Mucosa of rectum (tissue), 2 donors: ENCODE data around the gene SRBD1.

Experiments used
- H3K27ac ChIP-seq, 2 donors: one replicate each; pipeline ENCODE4 v1.7.0; 2013; ENCODE audit warnings: inconsistent platforms in 2 of 2, low read depth in 2 of 2, low read length in 2 of 2
- H3K27me3 ChIP-seq, 2 donors: one replicate each; pipeline ENCODE4 v1.7.0; 2013; ENCODE audit warnings: low read length in 2 of 2; ENCODE audit not compliant: control insufficient read depth in 2 of 2, insufficient read depth in 2 of 2
- H3K36me3 ChIP-seq, 2 donors: one replicate each; pipeline ENCODE4 v1.7.0; 2013; ENCODE audit warnings: low read length in 2 of 2; ENCODE audit not compliant: control insufficient read depth in 2 of 2, insufficient read depth in 2 of 2
- H3K4me1 ChIP-seq, 2 donors: one replicate each; pipeline ENCODE4 v1.7.0; 2013; ENCODE audit warnings: low read length in 2 of 2, mild to moderate bottlenecking in 1 of 2; ENCODE audit not compliant: control insufficient read depth in 2 of 2, insufficient read depth in 2 of 2
- H3K4me3 ChIP-seq, 2 donors: one replicate each; pipeline ENCODE4 v1.7.0; 2013; ENCODE audit warnings: low read length in 2 of 2
- H3K9ac ChIP-seq, 2 donors: one replicate each; pipeline ENCODE4 v1.7.0; 2013; ENCODE audit warnings: low read length in 2 of 2, low read depth in 1 of 2, mild to moderate bottlenecking in 1 of 2
- H3K9me3 ChIP-seq, 2 donors: one replicate each; pipeline ENCODE4 v1.7.0; 2013; ENCODE audit warnings: low read length in 2 of 2; ENCODE audit not compliant: control insufficient read depth in 2 of 2
- donor health status: healthy.
- donor health status: Normal muscosa, but diverticular disease.

Gene SRBD1

GRCh38 chr2:45575881-45576280 is 35.2 kb downstream of the SRBD1 start:
- no peak overlapping the region for H3K4me3 ChIP-seq
- peaks cover 2 to 9% of the 10 kb centered on the region in 2 donors for H3K36me3 ChIP-seq
- H3K9me3 ChIP-seq = no peaks in the 10 kb centered on the region
- H3K4me1 ChIP-seq = no peaks in the 10 kb centered on the region
- no peaks in the 10 kb centered on the region for H3K27me3 ChIP-seq
- no peak overlapping the region for H3K27ac ChIP-seq
- no peak overlapping the region for H3K9ac ChIP-seq

- no peaks in the 10 kb centered on the region for H3K27me3 ChIP-seq
- peaks cover 7 to 8% of the 10 kb centered on the region in 2 donors for H3K4me1 ChIP-seq
- no peaks in the 10 kb centered on the region for H3K9me3 ChIP-seq
- H3K27ac ChIP-seq = no peak overlapping the region
- H3K36me3 ChIP-seq = peaks cover 0 to 8% of the 10 kb centered on the region in 2 donors
- H3K4me3 ChIP-seq = no peak overlapping the region
- no peak overlapping the region for H3K9ac ChIP-seq
Observed at GRCh38 chr2:45572979-45573378, 38.1 kb downstream of the SRBD1 start.

GRCh38 chr2:45571940-45572339 is 39.1 kb downstream of the SRBD1 start:
- Histone ChIP-seq H3K9ac (no peak overlapping the region), H3K9me3 (no peaks in the 10 kb centered on the region), H3K4me1 (peaks cover 7 to 8% of the 10 kb centered on the region in 2 donors), H3K36me3 (peaks cover 0 to 8% of the 10 kb centered on the region in 2 donors), H3K27ac (no peak overlapping the region), H3K27me3 (no peaks in the 10 kb centered on the region), H3K4me3 (no peak overlapping the region)

GRCh38 chr2:45570671-45571334 is 40.3 kb downstream of the SRBD1 start:
- Histone ChIP-seq H3K27ac (no peak overlapping the region), H3K27me3 (no peaks in the 10 kb centered on the region), H3K4me1 (peaks cover 7 to 8% of the 10 kb centered on the region in 2 donors), H3K9ac (no peak overlapping the region), H3K36me3 (peaks cover 0 to 8% of the 10 kb centered on the region in 2 donors), H3K9me3 (no peaks in the 10 kb centered on the region), H3K4me3 (no peak overlapping the region)

DNA sequence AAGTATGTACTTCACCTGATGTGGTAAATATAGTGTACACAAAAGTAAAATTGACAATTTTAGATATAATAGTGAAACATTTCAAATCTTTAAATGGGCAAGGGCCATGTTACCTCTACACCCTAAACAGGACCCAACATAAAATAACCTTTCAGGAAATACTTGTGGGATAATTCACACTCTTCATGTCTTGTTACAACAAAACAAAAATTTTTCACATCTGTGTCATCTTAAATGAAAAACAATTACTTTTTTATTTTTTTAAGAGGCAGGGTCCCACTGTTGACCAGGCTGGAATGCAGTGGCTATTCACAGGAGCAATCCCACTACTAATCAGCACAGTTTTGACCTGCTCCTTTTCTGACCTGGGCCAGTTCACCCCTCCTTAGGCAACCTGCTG is 42.1 kb downstream of the SRBD1 start:
- H3K27me3 ChIP-seq = no peaks in the 10 kb centered on the region
- no peak overlapping the region for H3K9ac ChIP-seq
- H3K36me3 ChIP-seq = peaks cover 0 to 8% of the 10 kb centered on the region in 2 donors
- no peak overlapping the region for H3K27ac ChIP-seq
- no peak overlapping the region for H3K4me3 ChIP-seq
- no peaks in the 10 kb centered on the region for H3K9me3 ChIP-seq
- H3K4me1 ChIP-seq = peaks cover 7 to 8% of the 10 kb centered on the region in 2 donors

DNA sequence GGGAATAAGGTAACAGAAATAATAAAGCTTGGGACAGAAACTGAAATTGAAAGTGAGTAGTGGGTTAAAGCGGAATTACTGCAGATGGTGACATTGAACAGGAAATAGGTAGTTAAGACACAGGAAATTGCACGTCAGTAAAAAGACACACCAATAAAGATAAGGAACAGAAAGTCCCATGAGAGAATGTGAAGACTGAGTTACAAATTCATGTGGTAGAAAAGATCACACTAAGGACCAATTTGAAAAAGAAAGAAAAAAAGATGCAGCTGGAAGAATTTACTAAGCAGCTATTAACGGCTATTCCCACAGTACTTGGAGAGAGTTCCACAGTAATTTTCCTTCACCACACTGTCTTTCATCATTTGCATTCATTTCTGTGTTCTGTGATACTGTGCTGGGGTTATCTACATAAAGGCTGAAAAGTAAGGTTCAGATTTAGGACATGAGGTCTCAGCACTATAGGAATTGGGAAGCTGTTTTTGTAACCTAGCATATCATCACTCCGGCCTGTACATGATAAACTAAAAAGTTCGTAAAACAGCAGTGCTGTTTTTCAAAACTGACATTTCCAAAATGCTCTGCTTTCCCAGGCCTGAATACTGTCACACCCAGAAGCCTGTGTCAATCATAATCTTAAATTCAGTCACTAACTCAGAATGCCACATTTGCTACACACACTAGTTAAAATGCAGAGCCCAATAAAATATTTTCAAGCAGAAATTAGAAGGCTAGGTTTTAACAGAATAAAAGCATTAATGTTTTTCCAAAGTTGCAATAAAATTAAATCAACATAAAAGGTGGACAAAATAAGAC is 42.9 kb downstream of the SRBD1 start:
- H3K4me3 ChIP-seq = peak overlapping the region; percentile 68 to 78
- peaks cover 7 to 8% of the 10 kb centered on the region in 2 donors for H3K4me1 ChIP-seq
- no peaks in the 10 kb centered on the region for H3K27me3 ChIP-seq
- peak overlapping the region in 1 of 2 donors; percentile 36 for H3K9ac ChIP-seq
- peak overlapping the region; percentile 67 to 81 for H3K27ac ChIP-seq
- H3K9me3 ChIP-seq = no peaks in the 10 kb centered on the region
- peaks cover 0 to 8% of the 10 kb centered on the region in 2 donors for H3K36me3 ChIP-seq

DNA sequence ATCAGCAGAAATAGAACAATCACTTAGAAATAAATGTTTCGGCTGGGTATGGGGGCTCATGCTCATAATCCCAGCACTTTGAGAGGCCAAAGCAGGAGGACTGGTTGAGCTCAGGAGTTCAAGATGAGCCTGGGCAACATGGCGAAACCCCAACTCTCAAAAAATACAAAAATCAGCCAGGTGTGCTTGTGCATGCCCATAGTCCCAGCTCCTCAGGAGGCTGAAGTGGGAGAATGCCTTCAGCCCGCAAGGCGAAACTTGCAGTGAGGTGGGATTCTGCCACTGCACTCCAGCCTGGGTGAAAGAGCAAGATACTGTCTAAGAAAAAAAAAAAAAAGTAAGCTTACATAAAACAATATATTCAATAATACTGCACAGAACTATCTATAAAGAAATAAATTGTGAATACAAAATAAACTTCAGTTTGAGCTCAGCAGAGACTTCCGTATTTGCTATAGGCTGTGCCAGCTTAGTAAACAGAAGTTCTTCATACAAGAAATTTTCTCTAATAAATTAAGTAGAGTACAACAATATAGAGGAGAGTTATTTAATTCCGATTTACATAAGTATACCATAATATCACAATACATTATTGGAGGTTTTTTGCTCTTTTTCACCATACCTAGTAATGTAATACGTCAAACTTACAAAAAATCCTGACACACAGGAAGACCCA is 43.6 kb downstream of the SRBD1 start:
- H3K27me3 ChIP-seq = no peaks in the 10 kb centered on the region
- peaks cover 0 to under 1% of the 10 kb centered on the region in 2 donors for H3K36me3 ChIP-seq
- H3K4me3 ChIP-seq = peak overlapping the region; percentile 68 to 78
- H3K4me1 ChIP-seq = peaks cover 7 to 8% of the 10 kb centered on the region in 2 donors
- no peaks in the 10 kb centered on the region for H3K9me3 ChIP-seq
- H3K27ac ChIP-seq = peak overlapping the region; percentile 67 to 81
- H3K9ac ChIP-seq = peak overlapping the region in 1 of 2 donors; percentile 36

- no peaks in the 10 kb centered on the region for H3K9me3 ChIP-seq
- H3K27ac ChIP-seq = no peak overlapping the region
- no peaks in the 10 kb centered on the region for H3K27me3 ChIP-seq
- H3K9ac ChIP-seq = no peak overlapping the region
- no peak overlapping the region for H3K4me3 ChIP-seq
- no peaks in the 10 kb centered on the region for H3K36me3 ChIP-seq
- H3K4me1 ChIP-seq = no peaks in the 10 kb centered on the region
Observed at GRCh38 chr2:45559436-45559835, 51.6 kb downstream of the SRBD1 start.

DNA sequence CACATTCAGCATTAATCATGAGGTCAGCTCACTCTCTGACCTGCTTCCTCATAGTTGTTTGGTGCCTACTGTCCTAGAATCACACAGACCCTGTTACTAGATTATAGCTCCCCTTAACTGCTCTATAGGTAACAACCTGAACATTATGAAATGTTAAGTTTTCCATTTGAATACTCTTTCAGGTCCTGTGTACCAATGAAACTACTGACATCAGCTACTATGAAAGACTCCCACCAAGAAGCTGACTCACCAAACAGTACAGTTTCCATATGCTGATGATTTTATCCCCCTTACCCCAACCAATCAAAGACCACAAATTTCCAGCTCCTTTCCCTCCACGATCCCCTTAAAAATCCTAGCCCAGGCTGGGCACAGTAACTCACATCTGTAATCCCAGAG is 56.3 kb downstream of the SRBD1 start:
- no peaks in the 10 kb centered on the region for H3K4me1 ChIP-seq
- H3K27me3 ChIP-seq = no peaks in the 10 kb centered on the region

More for the DNA sequence above, 56.3 kb downstream of the SRBD1 start:
- Histone ChIP-seq H3K36me3 (peaks cover 0 to 4% of the 10 kb centered on the region in 2 donors), H3K27ac (no peak overlapping the region), H3K4me3 (no peak overlapping the region), H3K9me3 (no peaks in the 10 kb centered on the region), H3K9ac (no peak overlapping the region)
